HepG2 (cell line): ENCODE results near the gene BANP. TPM values are rescaled to one million over a fixed set of nuclear protein-coding genes. Genes with fewer than 3 reads are reported as not detected.
A peak's percentile ranks its signal among the peaks of the same experiment; 100 is the strongest.
"Not testable (repeated sequence)": the region's sequence is repeated elsewhere in the genome, so short reads cannot be mapped to it uniquely, and the experiment has no call there.

ENCODE experiments used
- ATAC-seq: fragments of 200-7000 bp; cut with Tn5 transposase; 3 replicates; pipeline ENCODE4 v1.9.1; 2020; ENCODE audit warnings: mild to moderate bottlenecking, moderate library complexity
- BruUV-seq: library from RNA; stranded (reverse); fragments of 400-500 nt; replicated peaks from 2 replicates; lab custom pipeline; 2021; lab: Mats Ljungman, UMichigan
- CTCF ChIA-PET: fragments of 300-600 bp; formaldehyde crosslinking; extraction: SDS; loops from one replicate; lab custom pipeline; 2021; ENCODE audit warnings: low total read pairs, inconsistent platforms, low intra/inter-chr PET ratio; lab: Yijun Ruan, JAX
- POLR2A ChIA-PET: fragments of 350-600 bp; sonication (Branson Sonifier 250); formaldehyde crosslinking; loops from one replicate; lab custom pipeline; 2020; ENCODE audit warnings: antibody characterized with exemption, inconsistent platforms; lab: Yijun Ruan, JAX
- DNase-seq: peaks from one replicate; pipeline ENCODE4 v3.0.0-alpha.2; 2015; ENCODE audit warnings: low spot score
- FAIRE-seq: peaks from 3 replicates; lab custom pipeline; 2011; peaks lifted over from hg19 to GRCh38; lab: Jason Lieb, UNC
- H2AFZ ChIP-seq: one replicate; pipeline ENCODE4 v1.6.1; 2011; ENCODE audit warnings: low read length, inconsistent platforms
- H3K27ac ChIP-seq: fragments of 300-600 bp; 3 replicates; pipeline ENCODE4 v1.8.0; 2011; ENCODE audit warnings: mixed run types, mild to moderate bottlenecking, mixed read lengths, low read length, inconsistent platforms; ENCODE audit not compliant: insufficient read depth; ENCODE audit errors: extremely low read length
- H3K27me3 ChIP-seq, 2 experiments: fragments of 200-600 bp in 1 of 2; 2 replicates in 1 of 2; 3 replicates in 1 of 2; pipeline versions ENCODE4 v1.6.0 to v1.8.0; 2011; ENCODE audit warnings: low read length in 2 of 2, mild to moderate bottlenecking in 2 of 2, moderate library complexity in 2 of 2, inconsistent platforms in 1 of 2; ENCODE audit not compliant: insufficient read depth in 2 of 2, control insufficient read depth in 1 of 2
- H3K36me3 ChIP-seq, 2 experiments: fragments of 200-600 bp in 1 of 2; replicated peaks in 1 of 2; 2 replicates in 1 of 2; 3 replicates in 1 of 2; pipeline versions ENCODE4 v1.5.1 to v1.8.0; 2011; ENCODE audit warnings: low read length in 2 of 2, inconsistent platforms in 1 of 2; ENCODE audit not compliant: insufficient read depth in 2 of 2, control insufficient read depth in 1 of 2
- H3K4me1 ChIP-seq: 2 replicates; pipeline ENCODE4 v1.5.1; 2012; ENCODE audit warnings: low read length, inconsistent platforms; ENCODE audit not compliant: insufficient read depth
- H3K4me2 ChIP-seq: 2 replicates; pipeline ENCODE4 v1.6.0; 2011; ENCODE audit warnings: low read depth, low read length, inconsistent platforms
- H3K4me3 ChIP-seq, 3 experiments: fragments of 200-600 bp in 1 of 3; sonication (generic), shearing (Covaris generic) in 1 of 3; replicated peaks in 1 of 3; 2 replicates each; pipeline ENCODE4 v1.5.1; 2011 to 2016; ENCODE audit warnings: low read length in 3 of 3, inconsistent platforms in 2 of 3, low read depth in 2 of 3, mild to moderate bottlenecking in 2 of 3, control low read depth in 1 of 3, mixed read lengths in 1 of 3; ENCODE audit not compliant: insufficient read depth in 1 of 3
- H3K79me2 ChIP-seq: one replicate; pipeline ENCODE4 v1.6.1; 2011; ENCODE audit warnings: low read length, inconsistent platforms; ENCODE audit not compliant: insufficient read depth
- H3K9ac ChIP-seq: 2 replicates; pipeline ENCODE4 v1.6.0; 2011; ENCODE audit warnings: mild to moderate bottlenecking, low read depth, low read length, inconsistent platforms; ENCODE audit not compliant: insufficient read depth
- H3K9me3 ChIP-seq: 2 replicates; pipeline ENCODE4 v1.5.1; 2012; ENCODE audit warnings: mild to moderate bottlenecking, low read length
- H4K20me1 ChIP-seq: 2 replicates; pipeline ENCODE4 v1.6.0; 2011; ENCODE audit warnings: inconsistent platforms, mild to moderate bottlenecking, low read length, moderate library complexity; ENCODE audit not compliant: insufficient read depth
- ZMYM3 ChIP-seq: sonication (generic); formaldehyde crosslinking; IDR thresholded peaks from 2 replicates; pipeline ENCODE4 v1.5.1; 2020; ENCODE audit warnings: mild to moderate bottlenecking, missing genetic modification reagents
- ZNF768 ChIP-seq: sonication (generic); formaldehyde crosslinking; IDR thresholded peaks from 2 replicates; pipeline ENCODE4 v1.4.0; 2020; ENCODE audit warnings: missing genetic modification reagents
- WGBS: methylation state at CpG from one replicate; pipeline ENCODE4 v1.1.6; 2017; ENCODE audit warnings: low lambda C conversion rate; 5-methylcytosine and 5-hydroxymethylcytosine counted together
- in situ Hi-C: cut with HindIII; loops from 2 replicates; pipeline ENCODE4 v1.10.0; 2017; ENCODE audit warnings: low pct_unique_long_range_greater_than_20kb; ENCODE audit not compliant: extremely low pct_ligation_motif_present
- intact Hi-C: fragments of 100-400 bp; cut with micrococcal nuclease; formaldehyde crosslinking; loops from one replicate; pipeline ENCODE4 v1.10.0; 2022; ENCODE audit not compliant: unreplicated experiment
- polyA plus RNA-seq, 8 experiments: library from polyadenylated mRNA; depleted of rRNA in 3 of 8; stranded (reverse) in 7 of 8; unstranded in 1 of 8; fragments of >200 nt; fragmentation: Illumina TruSeq in 4 of 8; extraction: Trizol in 4 of 8; gene quantifications; 2 replicates each; pipeline versions ENCODE4 v1.2.1 to v1.2.3, GENCODE V29; 2011 to 2016; ENCODE audit warnings: low read depth in 4 of 8, missing spikeins in 1 of 8, mixed read lengths in 1 of 8; ENCODE audit not compliant: insufficient read depth in 1 of 8
- total RNA-seq, 5 experiments: library from RNA; depleted of rRNA; stranded (reverse); fragments of >200 nt; fragmentation: Illumina TruSeq; extraction: Trizol; gene quantifications; 2 replicates each; pipeline ENCODE4 v1.2.3, GENCODE V29; 2016; ENCODE audit warnings: low read depth in 1 of 5

The BANP gene
- total and polyA plus RNA-seq, 2 of the 13 experiments (the other 11 are each of a cell fraction or from before 2014, with no cell fraction given), result 20.2 to 23.8 TPM

DNA sequence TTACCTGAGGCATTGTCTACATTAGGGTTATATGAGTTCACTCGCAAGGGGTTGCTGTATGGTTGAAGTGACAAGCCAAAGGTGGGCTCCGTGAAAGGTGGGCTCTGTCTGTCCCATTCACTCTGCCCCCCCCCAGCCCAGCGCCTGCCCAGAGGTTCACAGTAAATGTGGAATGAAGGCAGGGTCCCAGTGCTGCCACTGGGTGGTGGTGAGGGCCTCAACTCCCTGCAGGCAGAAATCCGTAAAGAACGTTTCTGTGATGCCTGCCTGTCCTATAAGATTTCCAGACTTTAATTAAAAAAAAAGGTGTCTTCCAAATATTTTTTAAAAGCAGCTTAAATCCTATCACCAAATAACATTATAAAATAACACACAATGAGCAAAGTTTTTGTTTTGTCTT is 46.3 kb upstream of the BANP start:
- POLR2A ChIA-PET, H3K4me2 ChIP-seq, FAIRE-seq, H3K27me3 ChIP-seq, intact Hi-C loops, DNase-seq, H3K4me3 ChIP-seq, H2AFZ ChIP-seq, BruUV-seq, H3K9ac ChIP-seq, H3K27ac ChIP-seq, CTCF ChIA-PET, in situ Hi-C loops, H4K20me1 ChIP-seq, H3K79me2 ChIP-seq, H3K9me3 ChIP-seq, H3K4me1 ChIP-seq: not testable (repeated sequence)
- WGBS, result 95% methylated on average over 5 of the region's 5 CpGs
- ATAC-seq, result peak; percentile 67
- peaks cover 23 to 56% of the 10 kb centered on the region in 2 experiments for H3K36me3 ChIP-seq

DNA sequence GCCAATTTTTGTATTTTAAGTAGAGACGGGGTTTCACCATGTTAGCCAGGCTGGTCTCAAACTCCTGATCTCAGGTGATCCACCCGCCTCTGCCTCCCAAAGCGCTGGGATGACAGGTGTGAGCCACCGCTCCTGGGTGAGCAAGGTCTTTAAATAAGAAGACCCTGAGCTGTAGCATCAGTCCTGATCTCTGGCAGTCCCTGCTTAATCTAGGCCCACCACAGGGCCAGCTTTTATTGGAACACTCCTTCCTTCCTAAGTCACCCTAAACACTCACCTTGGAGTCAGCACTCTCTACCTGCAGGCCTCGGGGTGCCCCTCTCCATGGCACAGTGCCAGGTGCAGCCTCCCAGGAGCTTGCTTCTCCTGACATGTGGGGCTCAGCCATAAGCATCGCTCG is 45.7 kb upstream of the BANP start:
- H4K20me1 ChIP-seq, H3K4me3 ChIP-seq, H2AFZ ChIP-seq, H3K4me2 ChIP-seq, H3K4me1 ChIP-seq, POLR2A ChIA-PET, FAIRE-seq, DNase-seq, H3K9ac ChIP-seq, intact Hi-C loops, ATAC-seq, H3K79me2 ChIP-seq, BruUV-seq, in situ Hi-C loops, CTCF ChIA-PET, H3K27me3 ChIP-seq, H3K9me3 ChIP-seq, H3K27ac ChIP-seq: not testable (repeated sequence)
- WGBS, result 96% methylated on average over 7 of the region's 7 CpGs
- peaks cover 21 to 54% of the 10 kb centered on the region in 2 experiments for H3K36me3 ChIP-seq

DNA sequence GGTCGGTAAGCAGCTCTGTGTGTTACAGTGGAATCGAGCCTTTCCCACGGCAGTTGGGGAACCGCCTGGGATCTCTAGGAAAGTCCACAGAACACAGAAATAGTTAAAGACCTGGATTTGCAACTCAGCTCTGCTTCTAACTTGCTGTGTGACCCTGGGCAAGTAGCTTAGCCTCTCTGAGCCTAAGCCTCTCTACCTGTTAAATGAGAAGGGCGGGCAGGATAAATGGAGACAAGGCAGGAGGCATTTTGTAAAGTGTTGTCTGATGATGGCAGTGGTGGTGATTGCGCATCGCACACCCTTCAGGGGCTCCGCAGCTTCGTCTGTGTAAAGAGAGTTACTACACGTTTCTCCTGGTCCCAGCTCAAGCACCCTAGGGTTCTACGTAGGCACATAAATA is 43.1 kb upstream of the BANP start:
- POLR2A ChIA-PET, in situ Hi-C loops, H2AFZ ChIP-seq, H4K20me1 ChIP-seq, H3K4me3 ChIP-seq, DNase-seq, H3K9me3 ChIP-seq, BruUV-seq, H3K79me2 ChIP-seq, ATAC-seq, H3K4me2 ChIP-seq, H3K27me3 ChIP-seq, intact Hi-C loops, H3K9ac ChIP-seq, H3K27ac ChIP-seq, FAIRE-seq, H3K4me1 ChIP-seq, CTCF ChIA-PET: not testable (repeated sequence)
- WGBS, result 98% methylated on average over 11 of the region's 11 CpGs
- peak; percentile 66 for TF ChIP-seq ZMYM3 (CRISPR knock-in tag)
- peak; percentile 89 for TF ChIP-seq ZNF768 (CRISPR knock-in tag)
- H3K36me3 ChIP-seq, result peaks cover 21 to 57% of the 10 kb centered on the region in 2 experiments
